CD4-positive, alpha-beta T cell treated with Interleukin-6 at 100 ng/mL for 8 hours (primary cell): Measurements from ENCODE around the gene MICALL1.

Source experiments
- DNase-seq: peaks from one replicate; pipeline ENCODE4 v3.0.0-alpha.2; 2020; ENCODE audit warnings: mixed read lengths, low spot score

The MICALL1 gene, protein sequence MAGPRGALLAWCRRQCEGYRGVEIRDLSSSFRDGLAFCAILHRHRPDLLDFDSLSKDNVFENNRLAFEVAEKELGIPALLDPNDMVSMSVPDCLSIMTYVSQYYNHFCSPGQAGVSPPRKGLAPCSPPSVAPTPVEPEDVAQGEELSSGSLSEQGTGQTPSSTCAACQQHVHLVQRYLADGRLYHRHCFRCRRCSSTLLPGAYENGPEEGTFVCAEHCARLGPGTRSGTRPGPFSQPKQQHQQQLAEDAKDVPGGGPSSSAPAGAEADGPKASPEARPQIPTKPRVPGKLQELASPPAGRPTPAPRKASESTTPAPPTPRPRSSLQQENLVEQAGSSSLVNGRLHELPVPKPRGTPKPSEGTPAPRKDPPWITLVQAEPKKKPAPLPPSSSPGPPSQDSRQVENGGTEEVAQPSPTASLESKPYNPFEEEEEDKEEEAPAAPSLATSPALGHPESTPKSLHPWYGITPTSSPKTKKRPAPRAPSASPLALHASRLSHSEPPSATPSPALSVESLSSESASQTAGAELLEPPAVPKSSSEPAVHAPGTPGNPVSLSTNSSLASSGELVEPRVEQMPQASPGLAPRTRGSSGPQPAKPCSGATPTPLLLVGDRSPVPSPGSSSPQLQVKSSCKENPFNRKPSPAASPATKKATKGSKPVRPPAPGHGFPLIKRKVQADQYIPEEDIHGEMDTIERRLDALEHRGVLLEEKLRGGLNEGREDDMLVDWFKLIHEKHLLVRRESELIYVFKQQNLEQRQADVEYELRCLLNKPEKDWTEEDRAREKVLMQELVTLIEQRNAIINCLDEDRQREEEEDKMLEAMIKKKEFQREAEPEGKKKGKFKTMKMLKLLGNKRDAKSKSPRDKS

DNA sequence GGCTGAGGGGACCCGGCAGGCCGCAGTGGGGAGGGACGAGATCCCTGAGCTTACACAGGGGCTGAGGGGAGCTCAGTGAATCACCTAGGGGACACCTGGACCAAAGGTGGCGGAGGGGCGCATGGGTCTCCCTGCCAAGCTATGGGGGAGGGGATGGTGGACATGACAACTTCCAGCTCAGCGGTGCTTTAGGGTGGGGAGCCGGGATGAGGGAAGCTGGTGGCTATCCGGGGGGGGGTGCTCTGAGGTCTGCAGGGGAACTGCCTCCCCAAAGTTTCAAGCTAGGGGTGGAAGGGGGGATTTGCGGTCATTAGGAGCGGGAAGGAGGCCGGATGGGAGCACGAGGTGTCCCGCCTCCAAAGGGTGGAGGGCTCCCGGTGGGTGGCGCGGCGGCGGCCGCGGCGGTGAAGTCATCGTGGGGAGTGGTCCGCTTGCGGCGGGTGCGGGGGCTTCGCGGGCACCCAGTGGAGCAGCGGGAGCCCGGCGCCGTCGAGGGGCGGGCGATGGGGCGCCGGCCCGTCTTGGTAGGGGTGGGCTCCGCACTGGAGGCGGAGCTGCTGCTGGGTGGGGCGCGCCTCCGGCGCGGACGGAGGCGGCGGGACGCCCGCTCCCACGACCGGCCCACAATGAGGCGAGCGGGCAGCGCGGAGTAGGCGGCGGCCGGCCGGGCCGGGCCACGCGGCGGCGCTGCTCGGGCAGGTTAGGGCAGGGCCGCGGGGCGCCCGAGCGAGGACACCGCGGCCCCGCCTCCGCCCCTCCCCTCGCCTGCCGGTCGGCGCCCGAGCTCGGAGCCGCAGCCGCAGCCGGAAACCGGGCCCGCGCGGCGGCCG is at the start of gene MICALL1:
TSS of gene MICALL1 (plus strand) at position 764 of the 830 bp plus-strand sequence. CDS start 126 bp downstream, outside the sequence.
- peak; percentile 52 for DNase-seq

DNA sequence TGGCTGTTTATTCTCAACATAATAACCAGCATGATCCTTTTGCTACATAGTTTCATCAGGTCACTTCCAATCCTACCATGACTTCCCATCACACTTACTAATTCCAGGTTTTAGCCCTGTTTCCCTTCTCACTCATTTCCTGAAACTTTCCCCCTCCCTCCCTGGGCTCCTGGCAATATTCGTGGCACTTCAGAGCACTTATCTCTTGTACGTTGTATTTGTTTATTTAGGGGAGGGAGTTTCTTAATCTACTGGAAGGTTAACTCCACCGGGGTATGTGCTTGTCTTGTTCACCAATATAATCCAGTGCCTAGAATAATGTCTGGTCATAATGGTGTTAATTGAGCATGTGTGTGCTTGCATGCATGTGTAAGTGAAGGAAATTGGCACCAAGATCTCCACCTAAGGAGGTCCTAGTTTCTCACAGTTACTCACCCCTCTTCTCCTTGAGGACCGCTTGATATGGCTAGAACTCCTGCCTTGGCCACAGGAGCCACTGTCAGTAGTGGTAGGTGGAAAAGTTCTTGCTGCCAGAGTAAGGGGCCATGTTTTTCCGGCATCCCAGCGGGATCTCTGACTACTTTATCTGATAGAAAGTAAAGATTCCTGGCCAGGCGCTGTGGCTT is 45.2 kb upstream of the MICALL1 start:
- DNase-seq: no peak

DNA sequence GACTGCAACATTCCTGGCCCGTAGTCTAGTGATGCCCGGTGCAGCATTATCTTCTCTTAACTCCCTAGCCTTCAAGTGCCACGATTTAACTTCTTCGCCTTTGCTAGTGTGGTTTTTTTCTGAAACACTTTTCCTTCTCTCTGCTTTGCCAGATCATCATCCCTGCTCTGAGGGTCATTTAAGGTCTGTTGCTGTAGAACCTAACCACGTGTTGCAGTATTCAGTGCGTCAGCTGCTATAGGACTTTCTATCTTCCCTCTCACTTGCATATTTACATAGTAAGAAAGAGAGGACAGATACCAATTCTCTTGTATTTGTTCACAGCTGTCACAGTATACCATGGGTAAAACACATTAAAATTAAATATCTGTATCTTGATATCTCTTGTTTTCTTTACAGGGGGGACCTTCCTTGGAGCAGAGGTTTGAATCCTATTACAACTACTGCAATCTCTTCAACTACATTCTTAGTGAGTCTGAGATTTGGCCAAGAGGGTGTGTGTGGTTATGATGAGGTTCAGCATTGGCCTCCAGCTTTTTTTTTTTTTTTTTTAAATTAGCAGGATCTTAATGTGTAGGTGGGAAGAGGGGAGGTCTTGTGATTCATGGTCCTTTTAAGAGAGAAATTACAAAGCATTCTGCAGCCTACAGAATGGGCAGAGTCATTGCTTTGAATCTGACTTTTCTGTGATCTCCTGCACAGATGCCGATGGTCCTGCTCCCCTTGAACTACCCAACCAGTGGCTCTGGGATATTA is 43.3 kb upstream of the MICALL1 start:
- DNase-seq: no peak

DNA sequence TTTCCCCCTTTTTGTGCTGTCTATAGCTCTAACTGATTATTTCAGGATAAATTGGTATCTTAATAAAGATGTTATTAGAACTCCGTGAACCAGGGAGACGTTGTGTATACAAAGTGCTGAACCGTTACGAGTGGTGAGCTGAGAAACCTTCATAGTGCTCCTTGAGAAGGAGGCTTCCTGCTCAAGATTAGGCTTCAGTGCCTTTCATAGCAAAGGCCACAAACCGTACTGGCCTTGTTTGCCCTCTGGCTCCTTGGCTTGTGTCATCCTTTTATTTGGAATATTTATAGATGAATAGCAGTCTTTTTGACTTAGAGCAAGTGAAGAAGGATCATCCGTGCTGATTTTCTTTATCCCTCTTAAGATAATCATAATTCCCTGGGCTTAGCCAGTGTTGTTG is 40.6 kb upstream of the MICALL1 start:
- DNase-seq: no peak

DNA sequence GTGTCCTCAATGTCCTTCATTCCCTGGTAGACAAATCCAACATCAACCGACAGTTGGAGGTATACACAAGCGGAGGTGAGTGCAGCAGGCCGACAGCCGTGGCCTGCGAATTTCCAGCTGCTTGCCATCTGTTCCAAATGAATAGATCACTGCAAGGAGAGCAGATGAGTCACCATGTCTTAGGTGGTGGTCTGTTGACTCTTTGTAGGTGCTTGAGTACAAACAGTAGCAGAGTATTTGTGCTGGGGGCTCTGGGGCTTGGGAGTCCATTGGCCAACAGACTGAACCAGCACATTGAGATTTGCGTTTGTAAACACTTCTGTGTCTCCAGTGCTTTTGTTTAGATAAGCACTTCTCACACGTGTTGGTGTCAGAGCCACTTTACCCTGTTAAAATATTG is 35.8 kb upstream of the MICALL1 start:
- DNase-seq: no peak

DNA sequence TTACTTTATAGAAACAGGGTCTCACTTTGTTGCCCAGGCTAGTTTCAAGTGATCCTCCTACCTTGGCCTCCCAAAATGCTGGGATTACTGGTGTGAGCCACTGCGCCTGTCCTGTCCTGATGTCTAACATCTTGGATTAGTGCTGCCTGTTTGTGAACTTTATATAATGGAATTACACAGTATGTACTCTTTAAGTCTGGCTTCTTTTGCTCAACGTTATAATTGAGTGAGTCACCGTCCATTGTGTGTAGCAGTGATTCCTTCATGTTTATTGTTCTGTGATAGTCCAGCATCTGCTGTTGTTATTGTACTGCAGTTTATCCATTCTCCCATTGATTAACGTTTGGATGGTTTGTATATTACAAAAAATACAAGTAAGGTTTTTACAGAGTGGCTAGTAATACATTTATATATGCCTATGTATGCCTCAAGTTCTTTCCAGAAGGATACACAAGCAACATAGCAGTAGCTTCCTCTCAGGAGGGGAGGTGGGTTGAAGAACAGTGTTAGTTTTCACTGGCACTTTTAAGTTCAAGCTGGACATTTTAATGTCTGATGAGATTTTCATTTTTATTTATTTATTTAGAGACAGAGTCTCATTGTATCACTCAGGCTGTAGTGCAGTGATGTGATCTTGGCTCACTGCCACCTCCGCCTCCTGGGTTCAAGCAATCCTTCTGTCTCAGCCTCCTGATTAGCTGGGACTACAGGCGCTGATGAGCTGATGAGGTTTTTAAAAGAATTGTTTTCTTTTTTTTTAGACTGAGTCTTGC is 25.2 kb upstream of the MICALL1 start:
- DNase-seq: no peak

DNA sequence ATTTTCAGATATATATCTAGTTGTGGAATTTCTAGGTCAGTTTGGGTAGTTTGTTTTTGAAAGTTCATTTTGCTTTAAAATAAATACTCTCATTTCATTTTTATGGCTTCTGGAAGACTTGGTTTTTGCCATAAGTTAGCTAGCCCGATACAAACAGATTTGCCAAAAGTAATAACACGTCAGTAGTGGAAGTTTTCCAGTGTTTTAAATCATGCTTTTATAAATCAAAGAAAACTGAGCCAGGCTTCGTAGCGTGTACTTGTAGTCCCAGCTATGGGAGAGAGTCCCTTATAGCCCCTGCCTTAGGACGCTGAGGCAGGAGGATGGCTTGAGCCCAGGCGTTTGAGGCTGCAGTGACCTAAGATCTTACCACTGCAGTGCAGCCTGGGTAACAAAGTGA is 21.7 kb upstream of the MICALL1 start:
- no peak for DNase-seq

DNA sequence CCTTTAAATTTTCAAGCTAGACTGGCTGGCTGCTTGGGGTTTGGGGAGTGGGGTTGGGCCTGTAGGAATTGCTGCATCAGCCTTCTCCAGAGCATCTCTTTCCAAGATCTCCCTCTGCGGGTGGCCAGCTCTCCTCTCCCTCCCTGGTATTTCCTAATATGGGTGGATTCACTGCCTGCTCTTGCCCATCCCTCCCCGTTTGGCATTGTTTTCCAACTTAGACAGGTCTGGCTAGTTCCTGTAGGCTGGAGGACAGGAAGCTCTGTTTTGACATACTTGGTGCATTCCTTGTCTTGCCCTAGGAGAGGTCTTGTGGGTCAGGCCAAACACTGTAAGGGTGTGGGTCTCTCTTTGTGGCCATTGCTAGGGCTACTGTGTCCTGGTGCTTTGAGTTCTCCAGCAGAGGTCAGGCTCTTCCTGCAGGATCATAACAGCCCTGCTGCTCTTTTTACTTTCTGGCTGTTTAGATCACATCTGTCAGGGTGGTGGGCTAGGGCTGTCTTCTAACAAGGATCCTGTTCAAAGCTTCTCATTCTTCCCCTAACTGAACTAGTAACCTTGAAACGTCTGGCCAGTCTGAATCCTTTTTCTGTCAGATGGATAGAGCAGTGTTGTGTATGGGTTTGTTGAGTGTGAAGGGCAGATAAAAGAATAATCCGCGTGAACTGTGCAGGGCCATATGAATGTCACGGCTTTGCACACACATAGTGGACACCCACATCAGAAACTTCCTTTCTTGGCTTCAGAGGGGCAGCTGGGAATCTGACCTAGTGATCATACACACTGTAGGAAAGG is 18.3 kb upstream of the MICALL1 start:
- DNase-seq: no peak

DNA sequence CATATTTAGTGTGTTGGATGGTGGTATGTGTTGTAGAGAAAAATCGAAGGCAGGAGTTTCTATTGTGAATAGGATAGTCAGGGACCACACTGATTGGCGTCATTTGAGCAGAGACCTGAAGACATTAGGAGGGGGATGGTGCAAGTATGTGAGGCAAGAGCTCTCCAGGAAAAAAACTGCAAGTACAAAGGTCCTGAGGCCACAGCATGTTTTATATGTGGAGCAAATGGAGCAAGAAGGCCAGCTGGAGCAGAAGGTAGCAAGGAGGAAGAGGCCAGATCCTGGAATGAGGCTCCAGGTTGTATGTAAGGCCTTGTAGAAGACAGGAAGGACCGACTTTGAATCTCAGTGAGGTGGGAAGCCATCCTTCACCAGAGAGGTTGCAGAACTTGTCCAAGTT is 14.2 kb upstream of the MICALL1 start:
- DNase-seq: no peak

DNA sequence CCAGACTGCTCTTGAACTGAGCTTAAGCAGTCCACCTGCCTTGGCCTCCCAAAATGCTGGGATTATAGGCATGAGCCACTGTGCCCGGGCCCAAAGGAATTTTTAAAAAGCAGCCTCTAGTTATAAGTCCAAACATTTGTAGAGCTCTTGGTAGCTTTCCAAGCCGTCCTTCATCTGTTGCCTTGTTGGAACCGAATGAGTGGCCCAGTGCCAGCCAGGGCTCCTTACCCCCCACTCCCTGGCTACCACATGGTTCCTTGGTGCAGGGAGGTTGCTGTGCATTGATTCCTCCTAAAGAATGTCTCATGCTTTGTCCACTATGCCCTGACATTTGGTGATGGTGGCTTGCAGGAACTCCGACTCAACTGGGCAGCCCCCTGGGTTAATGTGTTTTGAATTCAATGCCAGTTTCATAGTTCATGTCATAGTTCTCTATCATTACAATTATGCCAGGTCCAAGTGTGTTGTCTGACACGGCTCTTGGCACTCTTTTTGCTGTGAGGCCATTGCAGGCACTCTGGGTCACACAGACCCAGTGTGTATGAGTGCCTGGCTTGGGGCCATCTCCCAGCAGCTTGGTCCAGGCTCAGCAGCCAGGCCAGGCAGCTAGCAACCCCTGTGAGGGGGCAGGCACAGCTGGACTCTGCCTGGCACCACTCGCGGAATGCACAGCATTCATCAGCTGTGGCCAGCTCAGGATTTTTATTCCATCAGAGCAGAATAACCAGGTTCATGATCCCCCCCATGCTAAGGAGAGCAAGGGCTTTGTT is 13.3 kb upstream of the MICALL1 start:
- no peak for DNase-seq

DNA sequence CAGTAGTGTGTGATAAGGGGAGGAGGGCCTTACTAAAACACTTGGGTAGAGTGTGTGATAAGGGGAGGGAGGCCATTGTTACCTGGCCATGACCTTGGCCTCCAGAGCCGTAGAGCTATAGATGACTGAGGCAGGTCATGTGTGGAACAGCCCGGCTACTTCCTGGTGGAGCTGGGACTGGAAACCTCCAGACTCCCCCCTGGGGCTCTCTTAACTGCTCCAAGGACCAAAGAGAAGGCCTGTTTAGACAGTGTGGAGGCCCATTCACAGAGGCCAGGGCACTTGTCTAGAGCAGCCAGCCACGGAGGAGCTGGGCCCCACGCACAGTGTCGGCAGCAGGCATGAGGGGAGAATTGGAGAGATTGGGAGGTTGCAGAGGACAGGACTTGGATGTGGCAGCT is 12.5 kb upstream of the MICALL1 start:
- DNase-seq: no peak

DNA sequence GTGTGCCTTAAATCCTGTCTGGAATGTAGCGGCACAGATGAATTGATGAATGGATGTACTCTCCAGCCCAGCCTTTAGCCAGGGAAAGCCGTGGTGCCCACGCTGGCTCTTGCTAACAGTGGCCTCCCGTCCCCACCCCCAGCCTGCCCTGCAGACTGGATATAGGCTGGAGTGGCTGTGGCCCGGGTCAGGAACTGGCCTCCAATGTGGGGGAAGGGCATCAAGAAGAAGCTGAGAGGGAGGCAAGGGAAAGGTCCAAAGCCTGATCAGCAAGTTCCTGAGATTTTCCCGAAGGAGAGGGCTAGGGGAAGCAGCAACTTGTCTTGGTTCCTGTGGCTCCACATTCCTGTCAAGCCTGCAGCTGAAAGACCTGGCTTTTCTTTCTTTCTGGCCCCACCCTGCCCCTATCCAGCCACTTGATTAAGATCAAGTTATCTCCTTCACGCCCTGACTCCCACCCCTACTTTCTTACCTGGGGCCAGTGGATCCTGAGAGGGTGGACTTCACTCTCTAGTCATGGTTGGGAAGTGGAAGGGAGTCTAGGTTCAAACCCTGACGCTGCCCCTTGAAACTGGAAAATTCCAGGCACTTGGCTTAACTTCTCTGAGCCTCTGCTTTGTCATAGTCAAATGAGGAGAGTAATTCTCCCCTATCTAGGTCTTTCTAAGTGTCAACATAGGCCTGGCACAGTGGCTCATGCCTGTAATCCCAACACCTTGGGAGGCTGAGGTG is 11.0 kb upstream of the MICALL1 start:
- DNase-seq: no peak

DNA sequence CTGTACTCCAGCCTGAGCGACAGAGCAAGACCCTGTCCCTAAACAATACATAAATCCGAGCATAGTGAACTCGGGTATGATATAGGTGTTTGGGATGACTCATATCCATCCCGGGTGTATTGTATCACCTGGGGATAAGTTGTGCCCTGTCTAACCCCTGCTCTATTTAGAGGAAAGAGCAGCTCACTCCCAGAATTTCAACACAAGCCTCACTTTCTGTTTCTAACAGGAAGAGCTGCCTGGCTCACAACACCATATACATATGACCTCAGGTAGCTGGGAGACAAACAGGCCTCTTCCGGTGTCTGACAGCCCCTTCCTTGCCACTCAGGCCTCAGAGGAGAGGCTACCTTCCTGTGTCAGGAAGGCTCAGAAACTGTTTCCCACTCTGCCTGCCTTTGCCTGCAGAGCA is 9.9 kb upstream of the MICALL1 start:
- peak; percentile 68 for DNase-seq

DNA sequence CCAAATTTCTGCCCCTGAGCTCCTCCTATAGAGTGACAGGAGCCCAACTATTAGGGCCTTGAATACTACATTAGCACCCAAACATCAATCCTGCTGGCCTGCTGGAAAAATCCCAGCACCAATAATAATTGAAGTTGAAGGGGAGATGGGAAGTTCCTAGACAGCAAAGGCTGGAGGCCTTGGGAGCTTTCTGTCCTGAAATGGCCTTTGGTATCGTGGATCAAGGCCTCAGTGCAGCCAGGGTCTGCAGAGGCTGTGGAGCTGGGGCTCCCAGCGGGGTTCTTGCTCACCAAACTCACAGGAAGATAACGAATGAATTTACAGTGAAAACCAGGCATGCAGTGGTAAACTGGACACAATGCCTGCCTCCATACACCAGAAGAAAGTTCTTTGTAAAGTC is 9.2 kb upstream of the MICALL1 start:
- no peak for DNase-seq

DNA sequence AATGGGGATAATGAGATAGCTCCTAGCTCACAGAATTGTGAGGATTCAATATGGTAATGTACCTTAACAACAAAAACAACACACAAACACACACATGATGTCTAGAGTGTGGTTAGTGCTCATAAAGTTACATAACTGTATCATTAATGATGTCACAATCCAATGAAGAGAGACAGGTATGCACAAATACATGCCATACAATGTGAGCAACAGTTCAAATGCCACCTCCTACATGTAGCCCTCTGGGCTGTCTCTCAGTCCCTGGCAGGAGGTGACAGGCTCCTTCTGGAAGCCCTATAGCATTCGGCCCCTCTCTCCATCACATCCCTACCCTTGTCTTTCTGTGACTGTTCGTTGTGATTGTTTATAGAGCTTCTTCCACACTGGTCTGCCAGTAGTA is 8.3 kb upstream of the MICALL1 start:
- no peak for DNase-seq

DNA sequence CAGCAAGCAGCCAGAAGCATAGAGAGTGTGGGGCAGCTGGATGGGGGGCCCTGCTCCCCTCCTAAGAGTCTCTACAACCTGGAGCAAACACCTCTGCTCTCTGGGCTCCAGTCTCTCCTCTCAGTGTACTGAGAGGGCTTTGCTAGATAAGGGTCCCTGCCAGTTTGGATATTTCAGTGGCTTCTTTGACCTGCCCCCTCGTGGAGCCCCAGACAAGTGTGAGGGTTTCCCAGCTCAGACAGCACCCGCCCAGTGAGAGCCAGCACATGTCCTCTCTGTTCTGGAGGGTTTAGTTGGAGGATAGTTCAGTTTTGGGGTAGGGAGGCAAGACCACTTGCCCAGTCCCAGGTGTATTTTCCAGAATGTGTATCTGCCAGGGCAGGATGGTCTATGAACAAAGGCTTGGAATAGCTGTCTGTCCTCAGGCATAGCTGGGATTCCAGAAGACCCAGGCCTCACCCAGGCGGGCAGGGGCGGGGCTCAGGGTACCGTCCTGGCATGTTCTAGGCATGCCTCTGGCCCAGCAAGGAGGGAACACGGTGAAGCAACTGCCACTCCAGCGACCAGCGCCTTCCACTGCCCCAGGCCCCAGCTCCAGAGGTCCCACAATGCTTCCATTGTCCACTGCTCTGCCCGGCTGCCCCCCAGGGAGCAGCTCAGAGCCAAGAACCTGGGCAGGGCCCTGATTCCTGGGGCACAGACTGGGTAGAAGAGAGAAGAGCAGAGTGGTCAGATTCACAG is 7.5 kb upstream of the MICALL1 start:
- DNase-seq: no peak
